ENCODE data around the gene RTN1. TPM values are rescaled to one million over a fixed set of nuclear protein-coding genes. Genes with fewer than 3 reads are reported as not detected.

Gene RTN1
- total RNA-seq, 1 donor from 2014 or later: not detected

DNA sequence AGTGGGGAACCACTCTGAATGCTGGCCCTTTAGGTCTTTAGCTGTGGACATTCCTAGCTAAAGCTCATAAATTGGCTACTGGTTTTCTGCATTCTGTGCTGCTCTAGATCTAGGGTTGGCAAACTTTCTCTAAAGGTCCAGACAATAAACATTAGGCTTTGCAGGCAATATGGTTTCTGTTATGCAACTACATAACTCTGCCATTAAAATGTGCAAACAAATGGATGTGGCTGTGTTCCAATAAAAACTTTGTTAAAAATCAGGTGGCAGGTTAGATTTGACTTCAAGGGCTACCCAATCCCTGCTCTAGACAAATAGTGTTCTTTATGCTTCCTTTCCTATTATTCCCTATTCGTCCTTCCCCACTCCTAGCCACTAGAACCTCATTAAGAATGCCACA, 42.6 kb upstream of the RTN1 start:
- TF ChIP-seq, protein P1, sequence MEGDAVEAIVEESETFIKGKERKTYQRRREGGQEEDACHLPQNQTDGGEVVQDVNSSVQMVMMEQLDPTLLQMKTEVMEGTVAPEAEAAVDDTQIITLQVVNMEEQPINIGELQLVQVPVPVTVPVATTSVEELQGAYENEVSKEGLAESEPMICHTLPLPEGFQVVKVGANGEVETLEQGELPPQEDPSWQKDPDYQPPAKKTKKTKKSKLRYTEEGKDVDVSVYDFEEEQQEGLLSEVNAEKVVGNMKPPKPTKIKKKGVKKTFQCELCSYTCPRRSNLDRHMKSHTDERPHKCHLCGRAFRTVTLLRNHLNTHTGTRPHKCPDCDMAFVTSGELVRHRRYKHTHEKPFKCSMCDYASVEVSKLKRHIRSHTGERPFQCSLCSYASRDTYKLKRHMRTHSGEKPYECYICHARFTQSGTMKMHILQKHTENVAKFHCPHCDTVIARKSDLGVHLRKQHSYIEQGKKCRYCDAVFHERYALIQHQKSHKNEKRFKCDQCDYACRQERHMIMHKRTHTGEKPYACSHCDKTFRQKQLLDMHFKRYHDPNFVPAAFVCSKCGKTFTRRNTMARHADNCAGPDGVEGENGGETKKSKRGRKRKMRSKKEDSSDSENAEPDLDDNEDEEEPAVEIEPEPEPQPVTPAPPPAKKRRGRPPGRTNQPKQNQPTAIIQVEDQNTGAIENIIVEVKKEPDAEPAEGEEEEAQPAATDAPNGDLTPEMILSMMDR (IDR thresholded peaks at IDR 0.05): no peak
- no peak overlapping the region for H3K4me3 Mint-ChIP-seq
- CTCF ChIA-PET: no interaction called here
- POLR2A ChIA-PET: no interaction called here
- peaks cover 23% of the 10 kb centered on the region for H3K27me3 Mint-ChIP-seq
- no peak overlapping the region for H3K27ac Mint-ChIP-seq
- H3K9me3 Mint-ChIP-seq: no peaks in the 10 kb centered on the region
- DNase-seq: no peak
- H3K4me1 Mint-ChIP-seq: no peaks in the 10 kb centered on the region
- ATAC-seq (ENCODE audit: low read depth): no peak
- intact Hi-C loops (cut with micrococcal nuclease): no loop called here
- no peaks in the 10 kb centered on the region for H3K36me3 Mint-ChIP-seq (ENCODE audit: low read depth)

DNA sequence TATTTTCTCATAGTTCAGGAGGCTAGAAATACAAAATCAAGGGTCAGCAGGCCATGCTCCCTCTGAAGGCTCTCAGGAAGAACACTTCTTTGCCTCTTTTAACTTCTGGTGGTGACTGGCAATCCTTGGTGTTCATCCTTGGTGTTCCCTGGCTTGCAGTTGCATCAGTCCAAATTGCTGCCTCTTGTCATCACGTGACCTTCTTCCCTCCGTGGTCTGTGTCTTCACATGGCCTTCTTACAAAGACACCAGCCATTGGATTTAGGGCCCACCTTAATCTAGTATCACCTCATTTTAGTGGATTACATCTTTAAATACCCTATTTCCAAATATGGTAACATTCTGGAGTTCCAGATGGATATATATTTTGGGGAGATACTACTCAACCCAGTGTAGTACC, 41.9 kb upstream of the RTN1 start:
- ATAC-seq (ENCODE audit: low read depth): no peak
- peaks cover 24% of the 10 kb centered on the region for H3K27me3 Mint-ChIP-seq

DNA sequence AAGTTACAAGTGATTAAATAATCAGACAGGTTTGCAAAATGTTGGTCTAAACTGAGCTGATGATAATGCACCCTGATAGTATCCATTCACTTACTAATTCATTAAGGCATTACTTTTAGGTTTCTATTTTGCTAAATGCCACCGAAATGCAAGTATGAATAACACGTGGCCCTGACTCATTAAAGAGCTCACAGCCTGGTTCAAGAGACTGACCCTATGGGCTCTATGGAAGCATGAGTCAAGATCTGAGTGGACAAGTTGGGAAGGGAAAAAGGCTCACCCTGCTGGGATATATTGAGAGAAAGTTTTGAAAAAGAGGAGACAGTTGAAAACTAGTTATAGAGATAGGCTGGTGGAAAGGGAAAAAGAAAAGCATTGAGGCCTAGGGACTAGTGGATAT, 34.6 kb upstream of the RTN1 start:
- peaks cover 2% of the 10 kb centered on the region for H3K9me3 Mint-ChIP-seq
- TF ChIP-seq, protein P1 (IDR thresholded peaks at IDR 0.05): no peak
- H3K36me3 Mint-ChIP-seq (ENCODE audit: low read depth): no peaks in the 10 kb centered on the region
- no peaks in the 10 kb centered on the region for H3K4me1 Mint-ChIP-seq
- H3K4me3 Mint-ChIP-seq: no peak overlapping the region
- intact Hi-C loops (cut with micrococcal nuclease): no loop called here
- ChIA-PET CTCF (no interaction called here), POLR2A (no interaction called here)
- H3K27ac Mint-ChIP-seq: no peak overlapping the region
- DNase-seq: no peak
- no peak for ATAC-seq (ENCODE audit: low read depth)
- H3K27me3 Mint-ChIP-seq: peaks cover 8% of the 10 kb centered on the region

More for the DNA sequence above, 41.9 kb upstream of the RTN1 start:
- POLR2A ChIA-PET: no interaction called here
- no peaks in the 10 kb centered on the region for H3K9me3 Mint-ChIP-seq
- TF ChIP-seq, protein P1 (IDR thresholded peaks at IDR 0.05): no peak
- intact Hi-C loops (cut with micrococcal nuclease): no loop called here
- CTCF ChIA-PET: no interaction called here
- no peak for DNase-seq
- no peaks in the 10 kb centered on the region for H3K36me3 Mint-ChIP-seq (ENCODE audit: low read depth)
- no peaks in the 10 kb centered on the region for H3K4me1 Mint-ChIP-seq
- no peak overlapping the region for H3K27ac Mint-ChIP-seq
- H3K4me3 Mint-ChIP-seq: no peak overlapping the region

DNA sequence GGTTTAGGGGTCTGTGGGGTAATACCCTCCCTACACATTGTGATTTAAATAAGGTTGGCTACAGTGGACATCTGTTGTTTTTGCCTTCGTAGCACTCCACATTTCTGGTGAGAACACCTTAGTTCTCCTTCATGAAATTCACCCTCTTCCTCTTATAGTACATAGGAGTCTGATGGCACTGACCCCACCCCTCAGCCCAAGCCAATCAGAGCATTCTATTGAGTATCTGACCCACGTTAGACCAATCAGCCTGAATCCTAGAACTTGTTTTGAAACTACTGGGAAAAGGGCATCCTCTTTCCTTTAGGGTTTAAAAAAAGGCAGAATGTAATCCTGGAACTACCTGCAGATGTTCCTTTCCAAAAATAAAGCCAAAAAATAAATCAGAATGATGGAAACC, 33.6 kb upstream of the RTN1 start:
- no peak overlapping the region for H3K4me3 Mint-ChIP-seq
- TF ChIP-seq, protein P1 (IDR thresholded peaks at IDR 0.05): no peak
- DNase-seq (no peak), ATAC-seq (ENCODE audit: low read depth) (no peak)
- H3K36me3 Mint-ChIP-seq (ENCODE audit: low read depth): no peaks in the 10 kb centered on the region
- H3K27ac Mint-ChIP-seq: no peak overlapping the region
- H3K9me3 Mint-ChIP-seq: peaks cover 2% of the 10 kb centered on the region
- CTCF ChIA-PET: no interaction called here
- no peaks in the 10 kb centered on the region for H3K4me1 Mint-ChIP-seq
- intact Hi-C loops (cut with micrococcal nuclease): no loop called here
- POLR2A ChIA-PET: no interaction called here
- peaks cover 6% of the 10 kb centered on the region for H3K27me3 Mint-ChIP-seq

DNA sequence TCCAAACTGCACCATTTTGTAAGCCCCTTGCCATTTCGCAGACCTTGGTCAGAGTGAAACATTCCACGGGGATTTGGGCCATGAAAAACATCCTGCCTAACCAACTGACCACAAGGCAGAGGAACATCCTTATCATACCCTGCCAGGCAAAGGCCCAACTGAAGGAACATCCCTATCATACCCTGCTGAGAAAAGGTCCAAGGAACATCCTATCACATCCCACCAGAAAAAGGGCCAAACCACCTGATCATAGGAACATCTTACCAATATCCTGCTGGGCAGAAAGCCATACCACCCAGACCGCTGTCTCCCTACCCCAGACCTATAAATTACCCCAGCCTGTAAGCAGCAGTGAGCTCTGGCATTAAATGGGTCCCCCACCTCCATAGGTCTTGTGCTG, 30.0 kb upstream of the RTN1 start:
- H3K4me1 Mint-ChIP-seq: no peaks in the 10 kb centered on the region
- H3K27me3 Mint-ChIP-seq: peaks cover 7% of the 10 kb centered on the region
- no peak overlapping the region for H3K27ac Mint-ChIP-seq
- ATAC-seq (ENCODE audit: low read depth): no peak
- CTCF ChIA-PET: no interaction called here
- intact Hi-C loops (cut with micrococcal nuclease): no loop called here
- H3K4me3 Mint-ChIP-seq: no peak overlapping the region
- no peaks in the 10 kb centered on the region for H3K36me3 Mint-ChIP-seq (ENCODE audit: low read depth)
- H3K9me3 Mint-ChIP-seq: peaks cover 2% of the 10 kb centered on the region
- POLR2A ChIA-PET: no interaction called here
- TF ChIP-seq, protein P1 (IDR thresholded peaks at IDR 0.05): no peak
- DNase-seq: no peak

All from activated B cell treated with CpG ODN at 0.5 μM for 24 hours (primary cell).